ENCODE measurements around the gene CDH20. TPM values are rescaled to one million over a fixed set of nuclear protein-coding genes. Genes with fewer than 3 reads are reported as not detected.

CDH20 gene
- total RNA-seq, 1 experiment from 2014 or later: not detected

- Histone ChIP-seq H3K27ac (ENCODE audit: low read length) (no peak overlapping the region), H3K4me3 (ENCODE audit: low read depth in 2 of 2, low read length in 2 of 2) (no peak overlapping the region), H3K36me3 (ENCODE audit: control insufficient read depth, insufficient read depth, low read length) (no peaks in the 10 kb centered on the region), H3K27me3 (ENCODE audit: control insufficient read depth, insufficient read depth, low read length) (no peaks in the 10 kb centered on the region), H3K9me3 (ENCODE audit: control insufficient read depth, insufficient read depth, low read depth, low read length) (no peaks in the 10 kb centered on the region), H3K4me1 (ENCODE audit: control insufficient read depth, insufficient read depth, low read length) (no peaks in the 10 kb centered on the region)
- ATAC-seq (no peak), DNase-seq (ENCODE audit: low read depth, low spot score) (no peak)
- in situ Hi-C loops (cut with HindIII; ENCODE audit: low pct_unique_long_range_greater_than_20kb, low sequenced_read_pairs): no loop called here
- intact Hi-C loops (cut with micrococcal nuclease; ENCODE audit: unreplicated experiment): no loop called here
- CTCF ChIA-PET: no interaction called here
- POLR2A ChIA-PET: no interaction called here
- BruUV-seq (replicated peaks): no TSS peak
- TF ChIP-seq POLR2AphosphoS5 (IDR thresholded peaks at IDR 0.05; ENCODE audit: low read depth, low read length): no peak
- TF ChIP-seq TCF7L2 (IDR thresholded peaks at IDR 0.05; ENCODE audit: low read depth, low read length): no peak
- no peak for TF ChIP-seq SIN3A (IDR thresholded peaks at IDR 0.05; ENCODE audit: borderline replicate concordance, insufficient read depth, low read depth, low read length)
- TF ChIP-seq, protein P1, sequence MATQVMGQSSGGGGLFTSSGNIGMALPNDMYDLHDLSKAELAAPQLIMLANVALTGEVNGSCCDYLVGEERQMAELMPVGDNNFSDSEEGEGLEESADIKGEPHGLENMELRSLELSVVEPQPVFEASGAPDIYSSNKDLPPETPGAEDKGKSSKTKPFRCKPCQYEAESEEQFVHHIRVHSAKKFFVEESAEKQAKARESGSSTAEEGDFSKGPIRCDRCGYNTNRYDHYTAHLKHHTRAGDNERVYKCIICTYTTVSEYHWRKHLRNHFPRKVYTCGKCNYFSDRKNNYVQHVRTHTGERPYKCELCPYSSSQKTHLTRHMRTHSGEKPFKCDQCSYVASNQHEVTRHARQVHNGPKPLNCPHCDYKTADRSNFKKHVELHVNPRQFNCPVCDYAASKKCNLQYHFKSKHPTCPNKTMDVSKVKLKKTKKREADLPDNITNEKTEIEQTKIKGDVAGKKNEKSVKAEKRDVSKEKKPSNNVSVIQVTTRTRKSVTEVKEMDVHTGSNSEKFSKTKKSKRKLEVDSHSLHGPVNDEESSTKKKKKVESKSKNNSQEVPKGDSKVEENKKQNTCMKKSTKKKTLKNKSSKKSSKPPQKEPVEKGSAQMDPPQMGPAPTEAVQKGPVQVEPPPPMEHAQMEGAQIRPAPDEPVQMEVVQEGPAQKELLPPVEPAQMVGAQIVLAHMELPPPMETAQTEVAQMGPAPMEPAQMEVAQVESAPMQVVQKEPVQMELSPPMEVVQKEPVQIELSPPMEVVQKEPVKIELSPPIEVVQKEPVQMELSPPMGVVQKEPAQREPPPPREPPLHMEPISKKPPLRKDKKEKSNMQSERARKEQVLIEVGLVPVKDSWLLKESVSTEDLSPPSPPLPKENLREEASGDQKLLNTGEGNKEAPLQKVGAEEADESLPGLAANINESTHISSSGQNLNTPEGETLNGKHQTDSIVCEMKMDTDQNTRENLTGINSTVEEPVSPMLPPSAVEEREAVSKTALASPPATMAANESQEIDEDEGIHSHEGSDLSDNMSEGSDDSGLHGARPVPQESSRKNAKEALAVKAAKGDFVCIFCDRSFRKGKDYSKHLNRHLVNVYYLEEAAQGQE (IDR thresholded peaks at IDR 0.05; ENCODE audit: insufficient read depth in 1 of 2, low read depth in 2 of 2, low read length in 1 of 2): no peak
- no peak for TF ChIP-seq CTCF (IDR thresholded peaks at IDR 0.05)
Measured at GRCh38 chr18:61285777-61286176, 47.5 kb upstream of the CDH20 start.

DNA sequence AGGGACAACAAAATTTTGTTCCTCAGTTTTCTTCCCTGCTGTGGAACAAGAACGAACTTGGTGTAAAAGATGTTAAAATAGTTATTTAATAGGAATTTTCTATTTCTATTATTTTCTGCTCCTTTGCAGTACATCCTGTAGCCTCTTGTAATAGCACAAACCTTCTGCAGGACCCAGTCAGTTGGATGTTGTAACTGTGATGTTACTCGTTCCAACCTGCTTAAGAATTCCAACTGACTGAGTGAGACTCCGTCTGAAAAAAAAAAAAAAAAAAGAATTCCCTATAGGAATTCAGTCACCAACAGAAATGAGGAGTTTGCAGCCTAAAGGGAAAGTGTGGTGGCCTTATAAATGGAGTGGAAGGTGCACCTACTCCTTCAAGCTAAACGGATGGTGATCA lies 46.4 kb upstream of the CDH20 start:
- BruUV-seq (replicated peaks): no TSS peak
- intact Hi-C loops (cut with micrococcal nuclease; ENCODE audit: unreplicated experiment) (no loop called here), in situ Hi-C loops (cut with HindIII; ENCODE audit: low pct_unique_long_range_greater_than_20kb, low sequenced_read_pairs) (no loop called here)
- Histone ChIP-seq H3K27me3 (ENCODE audit: control insufficient read depth, insufficient read depth, low read length) (no peaks in the 10 kb centered on the region), H3K4me1 (ENCODE audit: control insufficient read depth, insufficient read depth, low read length) (no peaks in the 10 kb centered on the region), H3K9me3 (ENCODE audit: control insufficient read depth, insufficient read depth, low read depth, low read length) (no peaks in the 10 kb centered on the region), H3K36me3 (ENCODE audit: control insufficient read depth, insufficient read depth, low read length) (no peaks in the 10 kb centered on the region), H3K27ac (ENCODE audit: low read length) (no peak overlapping the region), H3K4me3 (ENCODE audit: low read depth in 2 of 2, low read length in 2 of 2) (no peak overlapping the region)
- ChIA-PET CTCF (no interaction called here), POLR2A (no interaction called here)
- TF ChIP-seq POLR2AphosphoS5 (IDR thresholded peaks at IDR 0.05; ENCODE audit: low read depth, low read length) (no peak), CTCF (IDR thresholded peaks at IDR 0.05) (no peak), TCF7L2 (IDR thresholded peaks at IDR 0.05; ENCODE audit: low read depth, low read length) (no peak), SIN3A (IDR thresholded peaks at IDR 0.05; ENCODE audit: borderline replicate concordance, insufficient read depth, low read depth, low read length) (no peak)
- TF ChIP-seq, protein P1 (IDR thresholded peaks at IDR 0.05; ENCODE audit: insufficient read depth in 1 of 2, low read depth in 2 of 2, low read length in 1 of 2): no peak
- DNase-seq (ENCODE audit: low read depth, low spot score): no peak
- no peak for ATAC-seq

All from Panc1 (cell line).